DOHH2 (cell line): ENCODE measurements around the gene CCDC24.

Source experiments
- H3F3A ChIP-seq: fragments of 200-600 bp; sonication (generic), shearing (Covaris generic); 2 replicates; pipeline ENCODE4 v1.6.0; 2016; ENCODE audit warnings: antibody characterized with exemption, mild to moderate bottlenecking; ENCODE audit not compliant: control insufficient read depth, insufficient read depth
- H3K27ac ChIP-seq: fragments of 200-600 bp; sonication (generic); 2 replicates; pipeline ENCODE4 v1.5.1; 2014; ENCODE audit warnings: low read depth, mild to moderate bottlenecking, low read length, moderate library complexity
- H3K27me3 ChIP-seq: fragments of 200-600 bp; sonication (generic); 2 replicates; pipeline ENCODE4 v1.6.1; 2014; ENCODE audit warnings: mild to moderate bottlenecking, low read length, mixed read lengths; ENCODE audit not compliant: control insufficient read depth
- H3K36me3 ChIP-seq: fragments of 200-600 bp; sonication (generic); 2 replicates; pipeline ENCODE4 v1.6.1; 2014; ENCODE audit warnings: mild to moderate bottlenecking, low read length, moderate library complexity, mixed read lengths; ENCODE audit not compliant: control insufficient read depth
- H3K4me1 ChIP-seq: fragments of 200-600 bp; sonication (generic); 2 replicates; pipeline ENCODE4 v1.6.1; 2014; ENCODE audit warnings: mild to moderate bottlenecking, low read length, mixed read lengths; ENCODE audit not compliant: control insufficient read depth
- H3K4me2 ChIP-seq: fragments of 200-600 bp; sonication (generic); 2 replicates; pipeline ENCODE4 v1.6.0; 2014; ENCODE audit warnings: mild to moderate bottlenecking, low read length, moderate library complexity
- H3K4me3 ChIP-seq: fragments of 200-600 bp; sonication (generic); 2 replicates; pipeline ENCODE4 v1.5.1; 2014; ENCODE audit warnings: mild to moderate bottlenecking, low read length, mixed read lengths
- H3K79me2 ChIP-seq: fragments of 200-600 bp; sonication (generic); 2 replicates; pipeline ENCODE4 v1.6.1; 2014; ENCODE audit warnings: mild to moderate bottlenecking, low read length, mixed read lengths; ENCODE audit not compliant: control insufficient read depth
- H3K9me2 ChIP-seq: fragments of 200-600 bp; sonication (generic); replicated peaks from 2 replicates; pipeline ENCODE4 v1.6.1; 2014; ENCODE audit warnings: mild to moderate bottlenecking, low read length, mixed read lengths; ENCODE audit not compliant: control insufficient read depth
- H3K9me3 ChIP-seq: fragments of 200-600 bp; sonication (generic); 2 replicates; pipeline ENCODE4 v1.6.1; 2014; ENCODE audit warnings: antibody characterized with exemption, low read length, mixed read lengths; ENCODE audit not compliant: control insufficient read depth, insufficient read depth
- H4K20me1 ChIP-seq: fragments of 200-600 bp; sonication (generic); 2 replicates; pipeline ENCODE4 v1.6.0; 2014; ENCODE audit warnings: low read depth, mild to moderate bottlenecking, antibody characterized with exemption, low read length, moderate library complexity; ENCODE audit not compliant: control insufficient read depth, insufficient read depth
- EZH2phosphoT487 ChIP-seq: fragments of 200-600 bp; sonication (generic); IDR thresholded peaks from 2 replicates; pipeline ENCODE4 v1.6.1; 2017; ENCODE audit warnings: borderline replicate concordance, mild to moderate bottlenecking, antibody characterized with exemption, low read length, moderate library complexity, mixed read lengths
- TF ChIP-seq, protein P1 (sequence below): fragments of 200-600 bp; sonication (generic); IDR thresholded peaks from one replicate; pipeline ENCODE4 v1.5.1; 2014; ENCODE audit warnings: antibody characterized with exemption, mild to moderate bottlenecking, low read depth, low read length; ENCODE audit not compliant: poor library complexity, severe bottlenecking

The CCDC24 gene

DNA sequence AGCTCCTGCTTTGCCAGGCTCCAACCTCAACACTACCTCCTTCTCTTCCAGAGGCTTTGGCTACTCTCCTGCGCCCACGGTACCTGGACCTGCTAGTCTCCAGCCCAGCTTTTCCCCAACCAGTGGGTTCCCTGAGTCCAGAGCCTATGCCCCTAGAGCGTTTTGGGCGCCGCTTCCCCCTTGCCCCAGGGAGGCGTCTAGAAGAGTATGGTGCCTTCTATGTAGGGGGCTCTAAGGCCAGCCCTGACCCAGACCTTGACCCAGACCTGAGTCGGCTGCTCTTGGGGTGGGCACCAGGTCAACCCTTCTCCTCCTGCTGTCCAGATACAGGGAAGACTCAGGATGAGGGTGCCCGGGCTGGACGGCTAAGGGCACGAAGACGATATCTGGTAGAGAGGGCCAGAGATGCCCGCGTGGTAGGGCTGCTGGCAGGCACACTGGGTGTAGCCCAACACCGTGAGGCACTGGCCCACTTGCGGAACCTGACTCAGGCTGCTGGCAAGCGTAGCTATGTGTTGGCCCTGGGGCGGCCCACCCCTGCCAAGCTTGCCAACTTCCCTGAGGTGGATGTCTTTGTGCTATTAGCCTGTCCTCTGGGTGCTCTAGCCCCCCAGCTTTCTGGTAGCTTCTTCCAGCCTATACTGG lies 19.9 kb upstream of the CCDC24 start:
- no peaks in the 10 kb centered on the region for H3K27me3 ChIP-seq
- peaks cover 50% of the 10 kb centered on the region for H3K36me3 ChIP-seq
- peak overlapping the region; percentile 95 for H3K4me3 ChIP-seq
- H3K9me2 ChIP-seq = no peaks in the 10 kb centered on the region
- H3K9me3 ChIP-seq = no peaks in the 10 kb centered on the region
- H3K4me1 ChIP-seq = peaks cover 33% of the 10 kb centered on the region
- no peak overlapping the region for H3K27ac ChIP-seq
- H3K4me2 ChIP-seq = peak overlapping the region; percentile 89
- H3K79me2 ChIP-seq = peaks cover 38% of the 10 kb centered on the region
- TF ChIP-seq, protein P1, sequence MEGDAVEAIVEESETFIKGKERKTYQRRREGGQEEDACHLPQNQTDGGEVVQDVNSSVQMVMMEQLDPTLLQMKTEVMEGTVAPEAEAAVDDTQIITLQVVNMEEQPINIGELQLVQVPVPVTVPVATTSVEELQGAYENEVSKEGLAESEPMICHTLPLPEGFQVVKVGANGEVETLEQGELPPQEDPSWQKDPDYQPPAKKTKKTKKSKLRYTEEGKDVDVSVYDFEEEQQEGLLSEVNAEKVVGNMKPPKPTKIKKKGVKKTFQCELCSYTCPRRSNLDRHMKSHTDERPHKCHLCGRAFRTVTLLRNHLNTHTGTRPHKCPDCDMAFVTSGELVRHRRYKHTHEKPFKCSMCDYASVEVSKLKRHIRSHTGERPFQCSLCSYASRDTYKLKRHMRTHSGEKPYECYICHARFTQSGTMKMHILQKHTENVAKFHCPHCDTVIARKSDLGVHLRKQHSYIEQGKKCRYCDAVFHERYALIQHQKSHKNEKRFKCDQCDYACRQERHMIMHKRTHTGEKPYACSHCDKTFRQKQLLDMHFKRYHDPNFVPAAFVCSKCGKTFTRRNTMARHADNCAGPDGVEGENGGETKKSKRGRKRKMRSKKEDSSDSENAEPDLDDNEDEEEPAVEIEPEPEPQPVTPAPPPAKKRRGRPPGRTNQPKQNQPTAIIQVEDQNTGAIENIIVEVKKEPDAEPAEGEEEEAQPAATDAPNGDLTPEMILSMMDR = no peak
- no peak for TF ChIP-seq EZH2phosphoT487
- H3F3A ChIP-seq = peaks cover 12% of the 10 kb centered on the region; the same call in 1 of the 2 replicates
- peaks cover 8% of the 10 kb centered on the region; the same call in 1 of the 2 replicates for H4K20me1 ChIP-seq

DNA sequence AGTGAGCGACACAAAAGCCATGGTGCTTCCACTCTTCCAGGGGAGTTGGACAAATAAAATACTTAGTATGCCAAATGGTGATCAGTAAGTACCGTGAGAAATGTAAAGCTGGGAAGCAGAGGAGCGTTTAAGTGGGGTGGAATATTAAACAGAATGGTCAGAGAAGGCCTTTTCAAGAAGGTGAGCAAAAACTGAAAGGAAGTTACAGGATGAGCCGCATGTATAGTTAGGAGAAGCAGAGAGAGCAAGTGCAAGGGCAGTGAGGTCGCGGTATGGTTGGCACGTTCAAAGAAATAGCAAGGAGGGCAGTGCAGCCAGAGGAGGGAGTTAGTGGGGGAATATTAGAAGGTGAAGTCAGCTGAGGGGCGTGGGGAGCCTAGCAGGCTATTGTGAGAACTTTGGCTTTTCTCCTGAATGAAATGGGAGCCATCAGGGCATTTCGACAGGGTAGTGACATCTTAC lies 17.4 kb upstream of the CCDC24 start:
- H3K4me3 ChIP-seq = peak overlapping the region; percentile 86
- peaks cover 58% of the 10 kb centered on the region for H3K79me2 ChIP-seq
- no peaks in the 10 kb centered on the region for H3K27me3 ChIP-seq
- H3F3A ChIP-seq = peaks cover 20% of the 10 kb centered on the region
- H3K27ac ChIP-seq = peak overlapping the region; percentile 65
- peak overlapping the region; percentile 78 for H3K4me2 ChIP-seq
- TF ChIP-seq, protein P1 = no peak
- TF ChIP-seq EZH2phosphoT487 = no peak
- peaks cover 10% of the 10 kb centered on the region; the same call in 1 of the 2 replicates for H4K20me1 ChIP-seq
- peaks cover 57% of the 10 kb centered on the region for H3K4me1 ChIP-seq
- H3K9me3 ChIP-seq = no peaks in the 10 kb centered on the region
- H3K36me3 ChIP-seq = peaks cover 71% of the 10 kb centered on the region
- no peaks in the 10 kb centered on the region for H3K9me2 ChIP-seq

DNA sequence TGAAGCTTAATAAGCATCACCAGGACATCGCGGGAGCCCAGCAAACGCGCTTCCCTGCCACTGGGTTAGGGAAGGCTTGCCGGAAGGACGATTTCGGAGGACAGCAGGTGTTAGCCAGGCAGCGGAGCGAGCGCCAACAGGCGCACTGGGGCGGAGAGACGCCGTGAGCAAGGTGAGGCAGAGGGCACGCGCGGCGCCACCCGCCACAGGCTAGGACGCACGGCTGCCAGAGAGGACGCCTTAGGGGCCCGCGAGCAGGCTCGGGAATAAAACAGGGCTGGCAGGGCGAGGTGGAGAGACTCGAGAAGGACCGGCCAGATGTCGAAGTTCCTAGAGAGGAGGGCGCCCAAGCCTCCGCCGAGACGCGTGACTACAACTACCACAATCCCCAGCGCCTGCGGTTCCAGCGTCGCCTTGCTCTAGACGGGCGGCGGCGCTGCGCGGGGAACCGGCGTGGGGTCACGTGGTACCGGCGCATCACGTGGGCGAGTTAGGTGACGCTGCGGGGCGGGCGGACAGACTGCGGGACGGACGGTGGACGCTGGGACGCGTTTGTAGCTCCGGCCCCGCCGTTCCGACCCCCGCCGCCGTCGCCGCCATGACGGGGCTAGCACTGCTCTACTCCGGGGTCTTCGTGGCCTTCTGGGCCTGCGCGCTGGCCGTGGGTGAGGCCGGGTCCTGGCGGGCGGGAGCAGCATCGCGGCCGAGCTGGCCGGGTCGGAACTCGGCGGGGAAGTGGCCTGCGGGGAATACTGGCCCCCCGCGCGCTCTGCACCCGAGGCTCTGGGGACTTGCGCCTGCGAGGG lies 16.8 kb upstream of the CCDC24 start, which contains the start of gene ATP6V0B:
Gene ATP6V0B, plus strand, starts transcription at position 518 of the 806 bp plus-strand sequence. Its CDS starts 81 bp downstream, at position 599.
- H3K79me2 ChIP-seq = peaks cover 62% of the 10 kb centered on the region
- peaks cover 20% of the 10 kb centered on the region for H3F3A ChIP-seq

More for the DNA sequence above, 16.8 kb upstream of the CCDC24 start, which contains the start of gene ATP6V0B:
- TF ChIP-seq EZH2phosphoT487 = no peak
- TF ChIP-seq, protein P1 = peak; percentile 5
- H3K4me3 ChIP-seq = peak within 1 kb of the TSS; percentile 86
- peak within 1 kb of the TSS; percentile 78 for H3K4me2 ChIP-seq
- no peaks in the 10 kb centered on the region for H3K27me3 ChIP-seq
- H4K20me1 ChIP-seq = peaks cover 10% of the 10 kb centered on the region; the same call in 1 of the 2 replicates
- peaks cover 71% of the 10 kb centered on the region for H3K36me3 ChIP-seq
- no peaks in the 10 kb centered on the region for H3K9me2 ChIP-seq
- peaks cover 53% of the 10 kb centered on the region for H3K4me1 ChIP-seq
- H3K9me3 ChIP-seq = no peaks in the 10 kb centered on the region
- peak within 1 kb of the TSS; percentile 65 for H3K27ac ChIP-seq
